Fibroblast of gingiva (primary cell): ENCODE measurements around the gene GPR158.

Experiments used
- DNase-seq: peaks from one replicate; pipeline ENCODE4 v3.0.0-alpha.2; 2011; ENCODE audit warnings: low read depth

Gene GPR158

GRCh38 chr10:25398680-25399079 lies 223.9 kb downstream of the GPR158 start:
- no peak for DNase-seq

GRCh38 chr10:25405871-25406270 lies 231.1 kb downstream of the GPR158 start:
- DNase-seq = no peak

GRCh38 chr10:25417611-25418010 lies 242.8 kb downstream of the GPR158 start:
- no peak for DNase-seq

GRCh38 chr10:25425776-25426175 lies 251.0 kb downstream of the GPR158 start:
- no peak for DNase-seq

GRCh38 chr10:25436431-25436830 lies 261.6 kb downstream of the GPR158 start:
- DNase-seq = no peak

- DNase-seq = no peak
Measured at GRCh38 chr10:25441270-25441669, 266.5 kb downstream of the GPR158 start.

GRCh38 chr10:25444266-25444665 lies 269.5 kb downstream of the GPR158 start:
- no peak for DNase-seq

- no peak for DNase-seq
Measured at GRCh38 chr10:25451401-25451800, 276.6 kb downstream of the GPR158 start.

GRCh38 chr10:25453619-25454018 lies 278.8 kb downstream of the GPR158 start:
- DNase-seq = no peak

GRCh38 chr10:25455980-25456567 lies 281.3 kb downstream of the GPR158 start:
- DNase-seq = no peak

GRCh38 chr10:25457552-25457951 lies 282.8 kb downstream of the GPR158 start:
- no peak for DNase-seq

GRCh38 chr10:25465582-25466372 lies 291.0 kb downstream of the GPR158 start:
- DNase-seq = no peak

GRCh38 chr10:25467881-25468280 lies 293.1 kb downstream of the GPR158 start:
- DNase-seq = no peak

- no peak for DNase-seq
Measured at GRCh38 chr10:25481467-25481866, 306.7 kb downstream of the GPR158 start.

GRCh38 chr10:25483999-25484398 lies 309.2 kb downstream of the GPR158 start:
- DNase-seq = no peak

- DNase-seq = no peak
Measured at GRCh38 chr10:25487266-25487665, 312.5 kb downstream of the GPR158 start.

GRCh38 chr10:25492040-25492439 lies 317.2 kb downstream of the GPR158 start:
- DNase-seq = no peak

GRCh38 chr10:25492680-25493079 lies 317.9 kb downstream of the GPR158 start:
- DNase-seq = no peak

- no peak for DNase-seq
Measured at GRCh38 chr10:25493122-25493893, 318.5 kb downstream of the GPR158 start.

GRCh38 chr10:25497246-25497645 lies 322.4 kb downstream of the GPR158 start:
- no peak for DNase-seq

GRCh38 chr10:25498645-25499044 lies 323.8 kb downstream of the GPR158 start:
- DNase-seq = no peak

- no peak for DNase-seq
Measured at GRCh38 chr10:25501912-25502311, 327.1 kb downstream of the GPR158 start.

- DNase-seq = no peak
Measured at GRCh38 chr10:25502453-25502852, 327.7 kb downstream of the GPR158 start.
